Stimulated activated naive CD4-positive, alpha-beta T cell (primary cell): ENCODE results near the gene NLN.
A peak's percentile ranks its signal among the peaks of the same experiment; 100 is the strongest.
"Not testable (repeated sequence)": the region's sequence is repeated elsewhere in the genome, so short reads cannot be mapped to it uniquely, and the experiment has no call there.

Source experiments
- DNase-seq, 6 experiments: peaks; one replicate each; lab custom pipeline; 2025; lab: John Stamatoyannopoulos, UW

NLN gene

GRCh38 chr5:65732046-65732445, 10.0 kb downstream of the NLN start:
- DNase-seq: not testable (repeated sequence)

GRCh38 chr5:65734196-65734775, 12.3 kb downstream of the NLN start:
- not testable (repeated sequence) for DNase-seq

- no peak for DNase-seq
Measured at GRCh38 chr5:65734921-65735320, 12.9 kb downstream of the NLN start.

- no peak for DNase-seq
Measured at GRCh38 chr5:65736011-65736410, 14.0 kb downstream of the NLN start.

GRCh38 chr5:65737842-65738241, 15.8 kb downstream of the NLN start:
- DNase-seq: no peak

GRCh38 chr5:65738305-65738704, 16.3 kb downstream of the NLN start:
- no peak for DNase-seq

GRCh38 chr5:65739162-65739561, 17.2 kb downstream of the NLN start:
- no peak for DNase-seq

GRCh38 chr5:65742565-65743231, 20.7 kb downstream of the NLN start:
- DNase-seq: peak in 2 of 6 experiments; percentile 36 to 42

- no peak for DNase-seq
Measured at GRCh38 chr5:65749221-65749844, 27.3 kb downstream of the NLN start.

- no peak for DNase-seq
Measured at GRCh38 chr5:65749956-65750355, 28.0 kb downstream of the NLN start.

GRCh38 chr5:65750938-65751337, 28.9 kb downstream of the NLN start:
- DNase-seq: no peak

- DNase-seq: no peak
Measured at GRCh38 chr5:65753189-65753588, 31.2 kb downstream of the NLN start.

GRCh38 chr5:65758546-65759144, 36.6 kb downstream of the NLN start:
- no peak for DNase-seq

GRCh38 chr5:65760504-65761275, 38.7 kb downstream of the NLN start:
- peak; percentile 19 to 79 (median 46) for DNase-seq

- DNase-seq: no peak
Measured at GRCh38 chr5:65762234-65762633, 40.2 kb downstream of the NLN start.

GRCh38 chr5:65765582-65765981, 43.6 kb downstream of the NLN start:
- DNase-seq: no peak

GRCh38 chr5:65766175-65766574, 44.2 kb downstream of the NLN start:
- DNase-seq: no peak

GRCh38 chr5:65766781-65767180, 44.8 kb downstream of the NLN start:
- no peak for DNase-seq

- DNase-seq: no peak
Measured at GRCh38 chr5:65767565-65767964, 45.6 kb downstream of the NLN start.

- DNase-seq: no peak
Measured at GRCh38 chr5:65768723-65769346, 46.8 kb downstream of the NLN start.

GRCh38 chr5:65769539-65769938, 47.5 kb downstream of the NLN start:
- DNase-seq: no peak

- no peak for DNase-seq
Measured at GRCh38 chr5:65771266-65771665, 49.3 kb downstream of the NLN start.
